Measurements from ENCODE around the gene CLSTN2.

CLSTN2 gene

DNA sequence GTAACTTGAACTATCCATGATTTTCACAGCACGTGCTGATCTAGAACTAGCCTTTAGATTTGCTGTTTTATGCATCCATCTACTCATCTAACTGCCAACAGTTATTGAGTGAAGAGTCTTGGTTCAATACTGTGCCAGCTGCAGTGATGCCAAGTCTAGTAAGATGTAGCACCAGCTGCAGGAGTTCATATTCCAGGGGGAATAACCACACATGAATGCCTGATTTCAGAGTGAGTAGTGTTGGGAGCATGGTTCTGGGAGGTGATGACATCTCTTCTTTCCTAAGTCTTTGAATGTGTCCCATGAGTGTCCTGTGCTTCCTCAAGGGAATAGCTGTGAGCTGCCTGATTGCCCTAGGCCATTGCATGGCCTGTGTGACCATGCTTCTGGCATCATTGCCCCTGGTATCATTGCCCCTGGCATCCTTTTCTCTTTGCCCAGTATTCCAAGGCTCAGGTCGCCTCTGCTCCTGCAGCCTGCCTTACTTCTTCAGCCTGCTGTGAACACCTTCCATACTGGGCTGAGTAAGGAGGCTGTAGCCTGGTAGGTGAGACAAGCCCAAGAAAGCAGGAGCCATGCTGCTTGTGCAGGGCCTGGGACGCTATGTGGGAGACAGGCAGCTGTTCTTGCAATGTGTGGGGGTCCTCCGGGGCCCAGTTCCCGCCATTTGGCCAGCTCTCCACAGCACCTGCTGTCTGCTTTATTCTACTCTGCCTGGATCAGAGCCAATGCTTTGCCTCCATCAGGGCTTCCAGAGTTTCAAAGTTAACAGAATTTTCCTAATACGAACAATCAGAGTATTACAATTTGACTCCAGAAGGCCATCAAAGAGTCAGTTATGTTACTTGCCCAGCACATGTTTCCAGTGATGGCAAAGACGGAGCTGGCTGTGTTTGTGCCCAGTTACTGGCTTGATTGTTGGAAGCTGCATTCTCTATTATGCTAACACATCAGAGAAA lies 73.2 kb downstream of the CLSTN2 start:
- DNase-seq, result peak; percentile 52

DNA sequence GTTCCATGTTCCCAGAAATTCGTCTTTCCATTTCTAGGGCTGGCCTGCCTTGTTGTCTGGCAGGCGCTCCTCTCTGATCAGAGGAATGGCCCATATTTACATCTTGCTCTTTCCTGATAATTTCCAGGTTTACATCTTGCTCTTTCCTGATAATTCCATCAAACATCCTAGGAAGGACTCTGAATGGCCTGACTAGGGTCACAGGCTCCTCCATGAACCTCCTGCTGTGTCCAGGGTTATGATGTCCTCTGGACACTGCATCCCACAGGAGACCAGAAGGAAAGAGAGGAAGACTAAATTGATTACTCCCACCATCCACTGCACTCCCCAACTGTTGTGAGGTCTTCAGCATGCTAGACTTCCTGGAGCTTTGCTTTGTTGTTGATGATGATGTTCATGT lies 75.4 kb downstream of the CLSTN2 start:
- DNase-seq, result peak; percentile 9

- no peak for DNase-seq
These were observed 76.1 kb downstream of the CLSTN2 start for GRCh38 chr3:140011086-140011485.

DNA sequence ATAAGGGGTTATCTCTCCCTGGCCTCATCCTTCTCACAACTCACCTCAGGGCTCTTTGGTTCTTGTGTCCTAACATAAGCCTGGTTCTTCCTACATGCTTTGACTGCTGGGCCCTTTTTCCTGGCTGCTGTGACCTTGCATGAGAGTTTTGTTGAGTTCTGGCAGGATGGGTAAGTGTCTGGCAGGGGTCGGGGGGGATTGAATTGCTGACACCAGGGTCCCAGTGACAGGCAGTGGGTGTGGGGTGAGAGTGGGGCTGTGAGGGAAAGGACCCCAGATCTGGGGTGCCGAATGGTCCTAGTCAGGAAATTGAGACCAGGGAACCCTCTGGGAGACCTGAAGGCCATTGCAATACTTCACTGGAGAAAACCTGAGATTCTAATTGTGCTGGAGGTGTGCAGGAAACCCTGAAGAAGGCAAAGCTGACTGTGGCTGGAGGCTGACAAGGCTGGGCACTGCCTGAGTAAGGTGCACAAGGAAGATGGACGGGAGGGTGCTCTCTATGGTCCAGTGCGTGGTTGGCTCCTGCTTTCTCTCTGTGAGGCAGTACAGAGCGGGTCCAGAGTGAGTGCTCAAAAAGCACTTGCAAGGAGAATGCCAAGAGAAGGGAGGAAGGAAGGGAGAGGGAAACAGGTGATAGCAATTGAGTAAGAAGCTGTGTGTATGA lies 76.8 kb downstream of the CLSTN2 start:
- DNase-seq, result no peak

GRCh38 chr3:140013220-140013619 lies 78.2 kb downstream of the CLSTN2 start:
- no peak for DNase-seq

GRCh38 chr3:140014831-140015495 lies 80.0 kb downstream of the CLSTN2 start:
- no peak for DNase-seq

- DNase-seq, result no peak
These were observed 80.8 kb downstream of the CLSTN2 start for GRCh38 chr3:140015741-140016140.

GRCh38 chr3:140018556-140018955 lies 83.6 kb downstream of the CLSTN2 start:
- no peak for DNase-seq

DNA sequence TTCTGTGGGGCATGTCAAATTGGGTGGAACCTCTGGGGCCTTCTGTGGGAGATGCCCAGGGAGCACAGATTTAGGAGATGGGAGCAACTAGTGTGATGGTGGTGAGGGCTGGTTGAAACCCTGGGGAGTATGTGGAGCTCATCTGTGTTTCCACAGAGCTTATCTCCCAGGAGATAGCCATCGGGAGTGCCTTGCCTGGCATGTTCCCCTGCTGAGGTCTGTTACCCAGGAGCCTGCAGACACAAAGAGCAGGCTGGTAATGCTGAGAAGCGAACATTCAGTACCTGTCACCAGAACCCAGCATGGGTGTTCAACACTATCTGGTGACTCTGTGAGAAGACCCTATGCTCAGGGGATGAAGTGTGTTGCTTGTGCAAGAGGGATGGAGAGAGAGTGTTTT lies 85.0 kb downstream of the CLSTN2 start:
- peak; percentile 23 for DNase-seq

DNA sequence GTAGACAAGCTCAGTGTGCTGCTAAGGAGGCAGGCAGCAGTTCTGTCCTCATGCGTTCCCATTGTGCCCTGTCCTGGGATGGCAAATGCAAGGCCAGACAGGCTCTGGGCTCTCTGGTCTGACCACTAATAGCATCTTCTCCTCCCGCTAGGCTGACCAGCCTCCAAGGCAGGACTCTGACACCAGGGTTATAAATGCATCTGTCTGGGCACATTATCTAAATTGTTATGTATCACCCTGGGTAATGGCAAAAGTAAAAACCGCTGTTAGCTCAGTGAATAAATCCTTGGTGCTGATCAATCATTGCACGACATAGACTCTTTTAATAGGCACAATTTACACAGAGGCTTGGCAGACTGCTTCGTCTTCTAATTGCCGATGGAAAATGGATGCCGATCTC lies 85.6 kb downstream of the CLSTN2 start:
- no peak for DNase-seq

- DNase-seq, result no peak
These were observed 86.3 kb downstream of the CLSTN2 start for GRCh38 chr3:140021269-140021668.

DNA sequence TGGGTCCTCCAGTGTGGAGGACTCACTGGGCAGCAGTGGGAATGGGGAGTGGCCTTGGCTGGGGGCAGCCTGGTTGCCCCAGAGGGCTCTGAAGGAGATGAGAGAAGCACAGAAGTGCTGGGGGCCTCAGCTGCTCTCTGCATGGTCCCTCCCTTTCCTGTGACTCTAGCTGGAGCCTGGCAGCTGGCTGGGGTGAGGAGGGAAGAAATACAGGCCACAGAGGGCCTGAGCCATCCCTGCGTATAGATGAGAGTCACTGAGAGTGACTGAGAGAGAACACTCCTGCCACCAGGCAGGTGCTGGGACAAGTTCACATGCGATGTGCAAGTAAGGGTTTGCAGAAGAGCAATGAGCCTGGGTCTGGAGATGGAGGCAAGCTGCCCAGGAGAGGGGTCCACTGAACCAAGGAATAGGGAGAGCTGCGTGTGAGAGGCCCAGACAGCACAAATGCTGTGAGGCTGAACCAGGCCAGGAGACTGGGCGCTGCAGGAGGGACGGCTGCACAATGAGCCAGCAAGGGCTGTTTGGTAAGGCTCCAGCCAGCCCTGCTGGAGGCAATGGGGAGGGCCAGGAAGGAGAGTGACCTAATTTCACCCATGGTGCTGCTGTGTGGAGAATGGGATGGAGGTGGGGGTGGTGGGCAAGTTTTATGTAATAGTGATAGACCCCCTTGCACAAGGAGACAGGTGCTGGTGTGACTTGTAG lies 87.2 kb downstream of the CLSTN2 start:
- peak; percentile 88 for DNase-seq

- peak; percentile 87 for DNase-seq
These were observed 88.9 kb downstream of the CLSTN2 start for GRCh38 chr3:140023616-140024530.

GRCh38 chr3:140031170-140031569 lies 96.2 kb downstream of the CLSTN2 start:
- no peak for DNase-seq

- DNase-seq, result peak; percentile 50
These were observed 99.1 kb downstream of the CLSTN2 start for GRCh38 chr3:140034058-140034457.

- peak; percentile 94 for DNase-seq
These were observed 100.9 kb downstream of the CLSTN2 start for GRCh38 chr3:140035871-140036270.

GRCh38 chr3:140050396-140050795 lies 115.4 kb downstream of the CLSTN2 start:
- no peak for DNase-seq

DNA sequence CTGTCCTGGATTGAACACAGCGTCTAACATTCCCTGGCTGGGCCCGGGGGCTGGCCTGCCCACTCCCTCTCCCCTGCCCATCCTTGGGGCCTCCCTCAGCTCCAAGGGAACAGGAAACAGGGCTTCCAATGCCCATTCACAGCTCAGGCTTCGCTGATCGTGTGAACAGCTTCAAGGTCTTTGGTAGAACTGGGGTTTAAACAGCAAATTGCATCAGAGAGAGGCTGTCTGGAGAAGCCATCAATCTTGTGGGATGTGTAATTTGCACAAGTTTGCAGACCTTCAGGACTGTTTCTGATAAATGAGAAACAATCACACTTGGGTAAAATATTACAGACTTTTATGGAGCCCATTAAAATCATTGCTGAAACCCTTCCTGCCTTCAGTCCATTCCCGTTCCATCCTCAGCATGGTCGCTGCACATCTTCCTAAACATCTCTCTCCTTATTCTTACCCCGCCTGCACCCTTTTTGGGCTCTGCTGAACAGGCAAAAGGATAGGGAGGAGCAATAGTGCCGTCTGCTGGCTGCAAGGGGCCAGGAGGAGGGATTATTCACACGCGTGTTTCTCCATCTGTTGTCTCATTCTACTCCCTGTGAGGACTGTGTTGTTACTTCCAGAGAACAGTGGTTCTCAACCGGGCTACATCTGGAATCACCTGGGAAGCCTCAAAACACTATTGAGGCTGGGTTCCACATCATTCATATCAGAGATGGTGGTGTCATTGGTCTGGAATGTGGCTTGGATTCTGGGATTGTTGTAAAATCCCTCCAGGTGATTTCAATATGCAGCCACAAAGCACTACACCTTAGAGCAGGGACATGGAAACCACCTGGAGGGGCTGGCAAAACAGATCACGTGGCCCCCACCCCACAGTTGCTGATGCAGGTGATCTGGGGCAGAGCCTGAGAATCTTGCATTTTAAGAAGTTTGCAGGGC lies 116.3 kb downstream of the CLSTN2 start:
- DNase-seq, result peak; percentile 76

- DNase-seq, result peak; percentile 71
These were observed 118.1 kb downstream of the CLSTN2 start for GRCh38 chr3:140052771-140053702.

Data from NCI-H69 (cell line).